ENCODE results near the gene CMYA5.

CMYA5 gene

GRCh38 chr5:79691007-79691406 lies 1.4 kb downstream of the CMYA5 start:
- TF ChIP-seq CTCF (IDR thresholded peaks at IDR 0.05; ENCODE audit: control insufficient read depth, insufficient read depth, low read depth, low read length, missing control alignments) = no peak
- DNase-seq (ENCODE audit: low read depth) = no peak
- no peak overlapping the region for H3K4me3 ChIP-seq (ENCODE audit: control insufficient read depth, low read depth, low read length)

GRCh38 chr5:79692596-79692995 lies 3.0 kb downstream of the CMYA5 start:
- DNase-seq (ENCODE audit: low read depth) = no peak
- H3K4me3 ChIP-seq (ENCODE audit: control insufficient read depth, low read depth, low read length) = no peak overlapping the region
- no peak for TF ChIP-seq CTCF (IDR thresholded peaks at IDR 0.05; ENCODE audit: control insufficient read depth, insufficient read depth, low read depth, low read length, missing control alignments)

GRCh38 chr5:79694183-79694582 lies 4.5 kb downstream of the CMYA5 start:
- DNase-seq (ENCODE audit: low read depth) = no peak
- TF ChIP-seq CTCF (IDR thresholded peaks at IDR 0.05; ENCODE audit: control insufficient read depth, insufficient read depth, low read depth, low read length, missing control alignments) = no peak
- H3K4me3 ChIP-seq (ENCODE audit: control insufficient read depth, low read depth, low read length) = no peak overlapping the region

- no peak overlapping the region for H3K4me3 ChIP-seq (ENCODE audit: control insufficient read depth, low read depth, low read length)
- no peak for DNase-seq (ENCODE audit: low read depth)
- no peak for TF ChIP-seq CTCF (IDR thresholded peaks at IDR 0.05; ENCODE audit: control insufficient read depth, insufficient read depth, low read depth, low read length, missing control alignments)
These were observed 5.0 kb downstream of the CMYA5 start for GRCh38 chr5:79694652-79695051.

- TF ChIP-seq CTCF (IDR thresholded peaks at IDR 0.05; ENCODE audit: control insufficient read depth, insufficient read depth, low read depth, low read length, missing control alignments) = no peak
- H3K4me3 ChIP-seq (ENCODE audit: control insufficient read depth, low read depth, low read length) = no peak overlapping the region
- DNase-seq (ENCODE audit: low read depth) = no peak
These were observed 5.9 kb downstream of the CMYA5 start for GRCh38 chr5:79695526-79695925.

GRCh38 chr5:79697222-79698170 lies 7.9 kb downstream of the CMYA5 start:
- DNase-seq (ENCODE audit: low read depth) = peak; percentile 20
- no peak for TF ChIP-seq CTCF (IDR thresholded peaks at IDR 0.05; ENCODE audit: control insufficient read depth, insufficient read depth, low read depth, low read length, missing control alignments)
- H3K4me3 ChIP-seq (ENCODE audit: control insufficient read depth, low read depth, low read length) = no peak overlapping the region
